ENCODE measurements around the gene ERI3.

The ERI3 gene

GRCh38 chr1:44354840-44355581, at the start of gene ERI3:
ERI3 (minus strand) TSS chr1:44355257; CDS start chr1:44355026, 231 bp downstream.
- DNase-seq (ENCODE audit: low read depth), result peak; percentile 95

GRCh38 chr1:44401256-44402228, 46.5 kb upstream of the ERI3 start:
- no peak for DNase-seq (ENCODE audit: low read depth)

- no peak for DNase-seq (ENCODE audit: low read depth)
Observed at GRCh38 chr1:44390277-44390676, 35.2 kb upstream of the ERI3 start.

DNA sequence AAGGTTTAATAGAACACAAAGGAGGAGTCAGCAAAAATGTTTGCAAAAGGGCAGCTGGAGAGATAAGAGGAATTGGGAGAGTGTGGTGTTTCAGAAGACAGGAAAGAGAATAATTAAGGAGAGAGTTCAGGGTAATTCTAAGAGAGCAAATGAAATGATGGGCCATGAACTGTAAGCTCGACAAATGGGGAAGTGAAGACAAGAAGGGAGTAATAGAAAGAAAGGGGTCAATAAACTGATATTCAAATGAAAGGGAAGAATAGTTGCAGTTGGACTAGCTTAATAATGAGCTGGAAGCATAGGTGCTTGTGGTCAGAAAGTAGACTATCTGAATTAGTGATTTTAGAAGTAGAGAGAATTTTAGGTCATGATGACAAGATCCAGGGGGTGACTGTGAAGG, 34.4 kb upstream of the ERI3 start:
- no peak for DNase-seq (ENCODE audit: low read depth)

DNA sequence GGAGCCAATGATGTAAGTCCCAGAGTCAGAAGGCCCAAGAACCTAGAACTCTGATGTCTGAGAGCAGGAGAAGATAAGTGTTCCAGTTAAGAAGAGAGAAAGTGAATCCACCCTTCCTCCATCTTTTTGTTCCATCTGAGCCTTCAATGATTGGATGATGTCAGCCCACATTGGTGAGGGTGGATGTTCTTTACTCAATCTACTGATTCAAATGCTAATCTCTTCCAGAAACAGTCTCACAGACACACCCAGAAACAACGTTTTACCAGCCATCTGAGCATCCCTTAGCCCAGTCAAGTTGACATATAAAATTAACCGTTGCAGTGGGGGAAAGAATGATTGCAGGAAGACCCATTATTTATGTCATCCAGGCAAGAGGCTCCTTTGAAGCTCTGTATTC, 33.5 kb upstream of the ERI3 start:
- DNase-seq (ENCODE audit: low read depth), result no peak

GRCh38 chr1:44380666-44381177, 25.7 kb upstream of the ERI3 start:
- DNase-seq (ENCODE audit: low read depth), result no peak

DNA sequence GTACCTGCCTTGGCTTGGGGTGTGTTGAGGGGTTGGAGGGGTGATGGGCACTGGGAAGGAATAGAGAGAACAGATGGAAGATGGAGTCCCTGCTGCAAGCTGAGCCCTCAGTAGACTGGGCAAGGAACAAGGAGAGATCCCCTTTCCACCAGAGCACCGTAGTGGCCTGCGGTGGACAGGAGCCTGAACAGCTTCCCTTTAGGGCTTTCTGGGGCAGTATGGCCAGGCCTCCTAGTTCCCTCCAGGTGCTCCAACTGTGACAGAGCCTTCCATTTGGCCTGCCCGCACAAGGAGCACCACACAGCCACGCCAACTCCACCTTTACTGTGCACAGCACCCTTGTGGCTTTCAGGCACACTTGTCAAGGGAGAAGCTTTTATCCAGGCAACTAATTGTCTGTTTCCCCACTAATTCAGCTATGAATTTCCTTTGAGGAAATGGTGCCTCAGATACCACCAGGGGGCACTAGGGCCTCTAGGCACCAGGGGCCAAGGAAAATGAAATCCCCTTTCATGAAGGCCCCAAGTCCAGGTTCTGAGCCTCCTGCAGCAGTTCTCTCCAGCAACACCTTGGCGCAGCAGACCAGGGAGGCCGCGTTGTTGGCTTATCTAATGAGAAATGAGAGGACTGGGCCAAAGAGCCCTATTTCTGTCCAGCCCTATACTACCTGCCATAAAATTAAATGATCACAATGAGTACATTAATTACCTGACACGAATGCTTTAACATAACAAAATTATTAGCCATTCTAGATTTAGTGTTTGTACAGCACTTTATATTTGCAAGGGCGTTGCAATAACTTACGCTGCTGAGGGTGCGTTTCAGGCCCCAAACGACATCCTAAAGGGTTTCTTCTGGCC, 23.1 kb upstream of the ERI3 start:
- DNase-seq (ENCODE audit: low read depth), result no peak

GRCh38 chr1:44375547-44375946, 20.5 kb upstream of the ERI3 start:
- DNase-seq (ENCODE audit: low read depth), result no peak

DNA sequence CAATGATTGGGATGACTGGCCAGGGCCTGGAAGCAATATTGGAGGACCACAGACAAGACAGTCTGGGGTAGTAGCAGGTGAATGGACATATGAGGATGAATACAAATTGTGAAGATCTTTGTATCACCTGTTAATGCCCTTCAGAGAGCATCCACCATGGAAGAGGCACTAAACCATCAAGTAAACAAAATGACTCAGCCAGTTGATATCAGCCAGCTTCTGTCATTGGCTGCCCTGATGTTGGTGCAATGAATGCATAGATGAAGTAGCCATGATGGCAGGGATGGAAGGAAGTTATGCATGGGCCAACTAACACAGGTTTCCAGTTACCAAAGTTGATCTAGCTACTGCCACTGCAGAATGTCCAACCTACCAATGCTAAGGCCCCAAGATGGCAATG, 16.1 kb upstream of the ERI3 start:
- no peak for DNase-seq (ENCODE audit: low read depth)

- DNase-seq (ENCODE audit: low read depth), result no peak
Observed at GRCh38 chr1:44368471-44369151, 13.6 kb upstream of the ERI3 start.

DNA sequence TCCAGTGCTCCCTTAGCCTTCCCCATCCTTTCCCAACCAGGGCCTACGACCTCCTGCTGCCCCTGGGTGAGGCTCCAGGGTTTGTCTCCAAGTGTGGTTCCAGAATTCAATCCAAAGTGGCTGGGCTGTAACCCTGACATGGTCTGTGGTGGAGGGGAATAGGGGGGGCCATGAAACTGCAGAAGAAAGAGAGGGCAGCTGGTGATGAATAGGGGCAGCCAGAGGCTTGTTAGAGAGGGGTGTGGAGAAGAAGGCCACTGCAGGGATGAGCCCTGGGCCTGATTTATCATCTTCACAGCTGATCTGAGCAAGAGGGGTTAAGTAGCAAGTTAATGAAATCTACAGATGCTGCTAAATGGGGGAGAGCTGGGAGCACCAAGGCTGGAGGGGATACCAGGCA, 12.9 kb upstream of the ERI3 start:
- no peak for DNase-seq (ENCODE audit: low read depth)

GRCh38 chr1:44366371-44366975, 11.4 kb upstream of the ERI3 start:
- DNase-seq (ENCODE audit: low read depth), result no peak

GRCh38 chr1:44361478-44361877, 6.4 kb upstream of the ERI3 start:
- no peak for DNase-seq (ENCODE audit: low read depth)

DNA sequence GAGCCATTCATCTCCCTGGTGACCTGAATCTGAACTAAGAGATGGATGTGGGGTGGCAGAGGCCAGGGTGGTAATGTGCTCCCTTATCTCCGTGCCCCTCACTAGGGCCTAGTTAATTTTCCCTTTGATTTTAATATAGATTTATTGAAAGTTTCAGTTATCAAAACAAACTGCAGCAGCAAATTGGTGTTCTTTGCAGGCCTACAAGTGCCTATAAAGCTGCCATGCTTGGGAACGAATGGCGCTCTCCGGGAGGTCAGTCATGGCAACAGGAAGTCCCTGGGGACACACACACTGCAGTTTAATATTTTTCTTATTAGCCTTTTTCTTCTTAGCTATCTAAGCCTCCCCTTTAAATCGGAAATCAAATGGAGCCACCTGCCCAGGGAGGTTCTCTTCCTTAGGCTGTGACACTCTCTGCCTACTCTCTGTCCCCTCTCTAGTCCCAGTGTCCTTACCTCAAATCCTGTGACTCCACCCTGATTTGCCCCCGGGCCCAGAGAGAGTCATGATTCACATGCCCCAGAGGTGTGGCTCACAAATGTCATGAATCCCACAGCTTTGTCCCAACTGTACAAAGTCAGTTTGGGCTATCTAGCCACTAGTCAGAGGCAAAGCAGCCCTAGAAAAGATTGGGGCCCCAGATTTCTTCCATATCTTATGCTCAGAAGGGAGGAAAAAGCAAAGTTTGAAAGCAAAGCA, 4.3 kb upstream of the ERI3 start:
- DNase-seq (ENCODE audit: low read depth), result no peak

GRCh38 chr1:44357710-44358109, 2.7 kb upstream of the ERI3 start:
- no peak for DNase-seq (ENCODE audit: low read depth)

GRCh38 chr1:44355582-44356305, 687 bp upstream of the ERI3 start:
- DNase-seq (ENCODE audit: low read depth), result no peak

- no peak for DNase-seq (ENCODE audit: low read depth)
Observed at GRCh38 chr1:44354268-44354839, 703 bp downstream of the ERI3 start.

GRCh38 chr1:44353604-44354003, 1.5 kb downstream of the ERI3 start:
- DNase-seq (ENCODE audit: low read depth), result no peak

DNA sequence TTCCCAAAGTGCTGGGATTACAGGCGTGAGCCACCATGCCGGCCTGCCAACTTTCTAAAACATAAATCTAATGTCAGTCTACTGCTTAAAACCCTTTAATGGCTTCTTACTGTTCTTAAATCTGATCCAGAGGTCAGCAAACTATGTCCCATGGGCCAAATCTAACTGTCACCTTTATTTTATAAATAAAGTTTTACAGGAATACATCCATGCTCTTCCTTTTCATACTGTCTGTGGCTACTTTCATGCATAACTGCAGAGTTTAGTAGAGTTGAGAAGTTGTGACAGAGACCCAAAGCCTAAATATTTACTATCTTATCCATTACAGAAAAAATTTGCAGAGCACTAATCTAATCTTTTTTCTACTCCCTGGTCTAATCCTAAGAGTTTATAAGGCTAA, 3.8 kb downstream of the ERI3 start:
- DNase-seq (ENCODE audit: low read depth), result no peak

Measured in T-helper 22 cell (primary cell).